ENCODE results near the gene FNBP1. TPM values are rescaled to one million over a fixed set of nuclear protein-coding genes. Genes with fewer than 3 reads are reported as not detected.

Gene FNBP1
- total and polyA plus RNA-seq, 2 of the 8 experiments (the other 6 are each of a cell fraction or from before 2014, with no cell fraction given): 7.2 to 40.9 TPM

DNA sequence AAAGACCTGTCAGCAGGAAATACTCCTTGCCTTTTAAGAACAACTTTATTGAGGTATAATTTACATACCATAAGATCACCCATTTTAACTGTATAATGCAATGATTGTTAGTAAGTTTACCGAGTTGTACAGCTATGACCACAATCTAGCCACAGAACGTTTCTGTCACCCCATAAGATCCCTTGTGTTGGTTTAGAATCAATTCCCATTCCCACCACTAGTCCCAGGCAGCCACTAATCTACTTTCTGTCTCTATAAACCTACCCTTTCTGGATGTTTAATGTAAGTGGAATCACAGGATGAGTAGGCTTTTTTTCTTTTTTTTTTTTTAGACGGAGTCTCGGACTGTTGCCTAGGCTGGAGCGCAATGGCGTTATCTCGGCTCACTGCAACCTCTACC, 15.2 kb upstream of the FNBP1 start:
- Histone ChIP-seq H2AK5ac (ENCODE audit: low read depth, low read length) (no peak overlapping the region), H3K23ac (ENCODE audit: insufficient read length) (no peak overlapping the region), H2BK12ac (ENCODE audit: low read depth, low read length) (no peak overlapping the region), H3K4me1 (replicated peaks in 1 of 4; ENCODE audit: control insufficient read depth in 3 of 4, insufficient read depth in 4 of 4, low read length in 3 of 4) (peaks cover 0 to 3% (median 2%) of the 10 kb centered on the region in 4 experiments; a peak in 2 of 7 replicates), H2BK120ac (replicated peaks; ENCODE audit: low read depth, low read length) (no peak overlapping the region), H4K91ac (replicated peaks; ENCODE audit: insufficient read length, low read length) (no peak overlapping the region), H2AFZ (ENCODE audit: low read length) (no peak overlapping the region), H4K5ac (ENCODE audit: insufficient read length, low read depth, low read length) (no peak overlapping the region), H3K36me3 (ENCODE audit: control insufficient read depth in 2 of 4, insufficient read depth in 4 of 4, low read length in 3 of 4) (no peaks in the 10 kb centered on the region), H3K27me3 (replicated peaks in 1 of 4; ENCODE audit: control insufficient read depth in 3 of 4, extremely low read depth in 1 of 4, insufficient read depth in 3 of 4, low read length in 3 of 4) (no peaks in the 10 kb centered on the region), H3K23me2 (ENCODE audit: low read depth, low read length) (0 out of 2 replicates have a peak, but pooled peaks cover under 1% of the 10 kb centered on the region), H2BK20ac (ENCODE audit: low read length) (no peak overlapping the region), H3K79me1 (ENCODE audit: low read depth, low read length) (peaks cover 4% of the 10 kb centered on the region; the same call in 1 of the 2 replicates), H2BK15ac (ENCODE audit: low read length) (no peak overlapping the region), H3K27ac (ENCODE audit: low read depth, low read length) (no peak overlapping the region), H3K18ac (ENCODE audit: extremely low read depth, low read length) (no peak overlapping the region), H4K8ac (ENCODE audit: extremely low read depth, insufficient read depth, low read length) (no peak overlapping the region), H2BK5ac (ENCODE audit: low read depth, low read length) (no peak overlapping the region), H3K9ac (replicated peaks in 1 of 4; ENCODE audit: extremely low read depth in 1 of 4, low read depth in 3 of 4, low read length in 3 of 4) (no peak overlapping the region), H3K4me2 (ENCODE audit: insufficient read depth in 1 of 2, low read depth in 2 of 2, low read length in 2 of 2) (no peak overlapping the region), H4K20me1 (replicated peaks in 1 of 2; ENCODE audit: control insufficient read depth in 1 of 2, insufficient read depth in 2 of 2, low read length in 2 of 2) (peaks cover 0 to 8% of the 10 kb centered on the region in 2 experiments), H3K56ac (replicated peaks; ENCODE audit: insufficient read length, low read depth, low read length) (no peak overlapping the region), H3K14ac (ENCODE audit: insufficient read length) (no peak overlapping the region), H3K79me2 (ENCODE audit: control insufficient read depth in 1 of 2, insufficient read depth in 2 of 2, low read length in 2 of 2) (peaks cover 0 to 20% of the 10 kb centered on the region in 2 experiments; a peak in 2 of 4 replicates), H3K4me3 (ENCODE audit: extremely low read depth in 1 of 4, insufficient read depth in 2 of 4, low read depth in 3 of 4, low read length in 4 of 4) (no peak overlapping the region), H3K4ac (replicated peaks; ENCODE audit: insufficient read length, low read depth, low read length) (no peak overlapping the region), H3K9me3 (ENCODE audit: insufficient read depth in 2 of 2, low read depth in 1 of 2, low read length in 1 of 2) (no peaks in the 10 kb centered on the region)
- CTCF ChIA-PET (ENCODE audit: partially characterized antibody): interaction anchor here (0.6 to 3.0 kb wide), 12 partner anchors 10 to 261 kb away, joined by 3 to 31 read pairs (median 4); no protein-coding TSS in a partner anchor
- FAIRE-seq (no peak), DNase-seq (ENCODE audit: low read depth in 1 of 2, low spot score in 2 of 2) (no peak)
- TF ChIP-seq TEAD4 (IDR thresholded peaks at IDR 0.05; ENCODE audit: low read depth, low read length) (0 out of 2 replicates have a peak, but pooled peaks have one; percentile 8), TAF1 (IDR thresholded peaks at IDR 0.05; ENCODE audit: low read depth, low read length) (no peak)
- TF ChIP-seq, protein P1, sequence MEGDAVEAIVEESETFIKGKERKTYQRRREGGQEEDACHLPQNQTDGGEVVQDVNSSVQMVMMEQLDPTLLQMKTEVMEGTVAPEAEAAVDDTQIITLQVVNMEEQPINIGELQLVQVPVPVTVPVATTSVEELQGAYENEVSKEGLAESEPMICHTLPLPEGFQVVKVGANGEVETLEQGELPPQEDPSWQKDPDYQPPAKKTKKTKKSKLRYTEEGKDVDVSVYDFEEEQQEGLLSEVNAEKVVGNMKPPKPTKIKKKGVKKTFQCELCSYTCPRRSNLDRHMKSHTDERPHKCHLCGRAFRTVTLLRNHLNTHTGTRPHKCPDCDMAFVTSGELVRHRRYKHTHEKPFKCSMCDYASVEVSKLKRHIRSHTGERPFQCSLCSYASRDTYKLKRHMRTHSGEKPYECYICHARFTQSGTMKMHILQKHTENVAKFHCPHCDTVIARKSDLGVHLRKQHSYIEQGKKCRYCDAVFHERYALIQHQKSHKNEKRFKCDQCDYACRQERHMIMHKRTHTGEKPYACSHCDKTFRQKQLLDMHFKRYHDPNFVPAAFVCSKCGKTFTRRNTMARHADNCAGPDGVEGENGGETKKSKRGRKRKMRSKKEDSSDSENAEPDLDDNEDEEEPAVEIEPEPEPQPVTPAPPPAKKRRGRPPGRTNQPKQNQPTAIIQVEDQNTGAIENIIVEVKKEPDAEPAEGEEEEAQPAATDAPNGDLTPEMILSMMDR (IDR thresholded peaks at IDR 0.05; ENCODE audit: control extremely low read depth in 1 of 3, insufficient read depth in 1 of 3, low read depth in 1 of 3, low read length in 3 of 3): peak in 2 of 3 experiments; percentile 16 to 53; a peak in 2 of 4 replicates
- POLR2A ChIA-PET (ENCODE audit: partially characterized antibody): interaction anchor here (2.0 kb wide), 1 partner anchor 9 kb away, joined by 5 read pairs; no protein-coding TSS in a partner anchor
- 94% methylated on average over 6 of the region's 7 CpGs; no CpG with 5 or more reads in 1 of the 2 experiments for WGBS, 2 experiments (ENCODE audit: extremely low coverage in 1 of 2, insufficient coverage in 1 of 2, insufficient read length in 1 of 2, insufficient replicate concordance in 2 of 2, low coverage in 1 of 2, low lambda C conversion rate in 2 of 2, missing lambda C conversion rate in 1 of 2)
